Muscle layer of colon (tissue), 2 donors: ENCODE measurements around the gene RIOX2.

Experiments
- H3K27ac ChIP-seq: one replicate; pipeline ENCODE4 v1.7.0; 2013; ENCODE audit warnings: low read depth, mild to moderate bottlenecking, low read length, moderate library complexity
- H3K27me3 ChIP-seq, 2 donors: one replicate each; pipeline ENCODE4 v1.7.0; 2013; ENCODE audit warnings: low read length in 2 of 2, mild to moderate bottlenecking in 2 of 2; ENCODE audit not compliant: insufficient read depth in 2 of 2, control insufficient read depth in 1 of 2
- H3K36me3 ChIP-seq: one replicate; pipeline ENCODE4 v1.7.0; 2013; ENCODE audit warnings: mild to moderate bottlenecking, low read length; ENCODE audit not compliant: insufficient read depth
- H3K4me1 ChIP-seq: one replicate; pipeline ENCODE4 v1.7.0; 2013; ENCODE audit warnings: mild to moderate bottlenecking, low read length; ENCODE audit not compliant: insufficient read depth
- H3K4me3 ChIP-seq, 2 donors: one replicate each; pipeline ENCODE4 v1.7.0; 2013; ENCODE audit warnings: low read length in 2 of 2, low read depth in 1 of 2, mild to moderate bottlenecking in 1 of 2, moderate library complexity in 1 of 2
- H3K9ac ChIP-seq: one replicate; pipeline ENCODE4 v1.7.0; 2013; ENCODE audit warnings: low read length
- H3K9me3 ChIP-seq: one replicate; pipeline ENCODE4 v1.7.0; 2013; ENCODE audit warnings: mild to moderate bottlenecking, low read length
- donor health status: abdominal sarcoma.
- donor health status: Adenocarcinoma of cecum.

Gene RIOX2

DNA sequence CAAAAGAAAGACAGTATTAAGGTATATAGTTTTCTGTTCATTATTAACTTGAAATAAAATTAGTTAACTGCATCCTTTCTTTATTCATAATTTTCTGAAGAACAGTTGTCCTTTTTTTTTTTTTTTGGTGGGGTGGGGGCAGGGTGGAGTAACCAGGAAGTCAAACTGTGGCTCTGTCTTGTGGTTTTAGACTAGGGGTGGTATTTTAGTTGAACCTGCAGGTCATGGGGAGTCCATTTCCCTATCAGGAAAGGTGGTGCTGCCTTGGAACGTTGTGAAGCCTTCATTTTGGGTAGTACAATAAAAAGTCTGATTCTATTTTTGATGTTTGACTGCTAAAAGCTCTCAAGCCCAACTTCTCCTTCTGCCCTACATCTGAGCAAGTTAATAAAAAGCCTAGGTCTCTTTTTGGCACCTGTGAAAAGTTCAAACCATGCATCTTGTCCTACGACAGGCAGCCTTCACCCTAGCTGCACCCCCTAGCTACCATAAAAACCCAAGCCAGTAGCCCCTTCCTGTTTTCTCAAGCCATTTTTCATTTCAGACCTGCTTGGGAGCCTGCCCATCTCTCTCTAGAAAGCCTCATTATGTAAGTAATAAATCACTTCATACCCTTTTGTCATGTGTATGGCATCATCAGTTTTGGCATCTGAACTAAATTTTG is 31.2 kb upstream of the RIOX2 start:
- no peak overlapping the region for H3K27ac ChIP-seq
- no peaks in the 10 kb centered on the region for H3K9me3 ChIP-seq
- H3K36me3 ChIP-seq, result no peaks in the 10 kb centered on the region

DNA sequence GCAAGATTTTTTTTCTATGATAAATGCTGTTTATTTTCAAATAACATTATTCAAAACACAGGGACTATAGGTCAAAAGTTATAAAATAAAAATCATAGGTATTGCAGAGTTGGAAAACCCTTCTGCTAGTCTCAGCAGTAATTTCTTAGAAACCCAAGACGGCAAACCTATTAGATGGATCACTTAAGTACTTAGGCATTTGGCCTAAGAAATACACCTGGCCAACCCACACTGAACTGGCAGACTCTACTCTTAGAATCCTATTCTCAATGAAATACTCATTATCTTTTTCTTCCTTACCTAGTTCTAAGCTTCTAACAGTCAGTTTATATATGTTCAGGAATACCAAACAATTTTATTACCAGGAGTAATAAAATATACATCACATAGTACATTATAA is 30.5 kb upstream of the RIOX2 start:
- H3K4me1 ChIP-seq, result no peaks in the 10 kb centered on the region
- H3K36me3 ChIP-seq, result no peaks in the 10 kb centered on the region
- H3K27me3 ChIP-seq, result no peaks in the 10 kb centered on the region
- H3K9ac ChIP-seq, result no peak overlapping the region
- H3K9me3 ChIP-seq, result no peaks in the 10 kb centered on the region
- H3K4me3 ChIP-seq, result no peak overlapping the region
- no peak overlapping the region for H3K27ac ChIP-seq

More for the DNA sequence above, 31.2 kb upstream of the RIOX2 start:
- Histone ChIP-seq H3K4me3 (no peak overlapping the region), H3K9ac (no peak overlapping the region), H3K4me1 (no peaks in the 10 kb centered on the region), H3K27me3 (no peaks in the 10 kb centered on the region)

DNA sequence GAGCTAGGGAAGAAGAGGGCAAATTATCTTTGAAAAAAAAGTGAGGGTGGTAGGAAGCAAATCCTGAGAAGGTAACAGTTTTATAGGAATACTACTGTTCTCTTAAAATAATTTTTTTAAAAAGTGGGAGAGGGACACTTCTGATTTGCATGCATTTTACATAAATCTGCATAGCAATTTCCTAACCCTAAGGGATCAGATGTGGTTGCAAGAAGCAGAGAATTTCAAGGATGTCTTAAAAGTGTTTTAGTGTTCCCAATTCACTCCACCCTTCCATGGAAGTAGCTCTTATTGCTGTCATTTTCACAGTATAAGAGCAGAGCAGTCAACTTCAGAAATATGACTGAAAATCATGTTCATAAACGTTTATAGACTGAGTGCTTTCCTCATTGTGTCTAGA is 27.8 kb upstream of the RIOX2 start:
- no peaks in the 10 kb centered on the region for H3K4me1 ChIP-seq
- H3K4me3 ChIP-seq, result no peak overlapping the region
- no peak overlapping the region for H3K27ac ChIP-seq
- H3K27me3 ChIP-seq, result no peaks in the 10 kb centered on the region
- H3K36me3 ChIP-seq, result no peaks in the 10 kb centered on the region
- no peaks in the 10 kb centered on the region for H3K9me3 ChIP-seq
- H3K9ac ChIP-seq, result no peak overlapping the region

GRCh38 chr3:97999103-97999502 is 26.9 kb upstream of the RIOX2 start:
- H3K27me3 ChIP-seq, result no peaks in the 10 kb centered on the region

DNA sequence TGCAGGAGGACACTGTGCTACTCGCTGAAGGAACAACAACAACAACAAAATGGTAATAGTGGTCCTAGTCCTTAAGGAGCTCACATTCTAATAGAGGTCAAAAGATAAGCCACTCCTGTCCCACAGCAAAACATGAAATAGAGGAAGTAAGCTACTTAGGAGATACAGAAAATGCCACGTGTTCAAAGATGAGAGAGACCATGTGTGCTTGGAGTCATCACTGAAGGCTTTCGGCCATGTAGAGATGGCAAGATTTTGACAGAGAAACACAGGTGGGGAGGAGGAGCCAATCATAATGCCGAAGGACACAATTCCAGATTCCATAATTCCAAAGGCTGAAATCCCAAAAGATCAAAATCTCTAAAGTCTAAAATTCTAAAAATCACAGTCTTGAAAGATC is 24.8 kb upstream of the RIOX2 start:
- Histone ChIP-seq H3K27ac (no peak overlapping the region), H3K36me3 (no peaks in the 10 kb centered on the region), H3K4me3 (no peak overlapping the region), H3K9ac (no peak overlapping the region), H3K4me1 (no peaks in the 10 kb centered on the region), H3K27me3 (no peaks in the 10 kb centered on the region), H3K9me3 (no peaks in the 10 kb centered on the region)

More at GRCh38 chr3:97999103-97999502, 26.9 kb upstream of the RIOX2 start:
- Histone ChIP-seq H3K27ac (no peak overlapping the region), H3K9me3 (no peaks in the 10 kb centered on the region), H3K4me3 (no peak overlapping the region), H3K9ac (no peak overlapping the region), H3K36me3 (no peaks in the 10 kb centered on the region), H3K4me1 (no peaks in the 10 kb centered on the region)

- Histone ChIP-seq H3K36me3 (no peaks in the 10 kb centered on the region), H3K27ac (no peak overlapping the region), H3K9me3 (no peaks in the 10 kb centered on the region), H3K27me3 (no peaks in the 10 kb centered on the region), H3K4me1 (no peaks in the 10 kb centered on the region), H3K9ac (no peak overlapping the region), H3K4me3 (no peak overlapping the region)
These were observed 22.2 kb upstream of the RIOX2 start for GRCh38 chr3:97994328-97994945.

- H3K27ac ChIP-seq, result no peak overlapping the region
- H3K4me1 ChIP-seq, result no peaks in the 10 kb centered on the region
- H3K9ac ChIP-seq, result no peak overlapping the region
- H3K27me3 ChIP-seq, result no peaks in the 10 kb centered on the region
- H3K4me3 ChIP-seq, result no peak overlapping the region
- no peaks in the 10 kb centered on the region for H3K9me3 ChIP-seq
- H3K36me3 ChIP-seq, result no peaks in the 10 kb centered on the region
These were observed 21.3 kb upstream of the RIOX2 start for GRCh38 chr3:97993526-97993925.

GRCh38 chr3:97992547-97993173 is 20.4 kb upstream of the RIOX2 start:
- no peaks in the 10 kb centered on the region for H3K4me1 ChIP-seq
- H3K27ac ChIP-seq, result no peak overlapping the region
- no peaks in the 10 kb centered on the region for H3K36me3 ChIP-seq
- H3K27me3 ChIP-seq, result no peaks in the 10 kb centered on the region
- no peaks in the 10 kb centered on the region for H3K9me3 ChIP-seq
- H3K9ac ChIP-seq, result no peak overlapping the region
- H3K4me3 ChIP-seq, result no peak overlapping the region

DNA sequence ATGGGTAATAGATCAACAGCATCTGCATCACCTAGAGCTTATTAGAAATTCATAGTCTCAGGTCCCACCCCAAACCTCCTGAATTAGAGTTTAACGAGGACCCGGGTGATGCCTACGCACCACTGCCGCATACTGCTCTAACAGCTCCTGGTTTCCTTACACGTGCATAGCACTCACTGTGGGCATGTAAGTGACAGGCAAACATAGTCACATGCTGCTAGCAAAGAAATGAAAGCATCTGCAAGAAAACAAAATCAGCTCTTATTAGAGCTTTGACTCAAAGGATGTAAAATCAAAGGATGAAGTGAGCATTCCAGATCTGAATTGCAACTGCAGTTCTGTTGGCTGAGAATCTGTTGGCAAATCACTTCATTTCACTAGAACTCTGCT is 19.1 kb upstream of the RIOX2 start:
- no peak overlapping the region for H3K9ac ChIP-seq
- no peak overlapping the region for H3K4me3 ChIP-seq
- H3K27ac ChIP-seq, result no peak overlapping the region
- no peaks in the 10 kb centered on the region for H3K9me3 ChIP-seq
- H3K27me3 ChIP-seq, result no peaks in the 10 kb centered on the region
- no peaks in the 10 kb centered on the region for H3K4me1 ChIP-seq
- no peaks in the 10 kb centered on the region for H3K36me3 ChIP-seq

- H3K4me1 ChIP-seq, result no peaks in the 10 kb centered on the region
- H3K9me3 ChIP-seq, result no peaks in the 10 kb centered on the region
- no peak overlapping the region for H3K27ac ChIP-seq
- no peaks in the 10 kb centered on the region for H3K27me3 ChIP-seq
- no peak overlapping the region for H3K4me3 ChIP-seq
- H3K9ac ChIP-seq, result no peak overlapping the region
- no peaks in the 10 kb centered on the region for H3K36me3 ChIP-seq
These were observed 18.5 kb upstream of the RIOX2 start for GRCh38 chr3:97990624-97991292.

GRCh38 chr3:97988784-97989568 is 16.7 kb upstream of the RIOX2 start:
- Histone ChIP-seq H3K9me3 (no peaks in the 10 kb centered on the region), H3K4me3 (no peak overlapping the region), H3K9ac (no peak overlapping the region), H3K4me1 (peaks cover 4% of the 10 kb centered on the region), H3K27me3 (no peaks in the 10 kb centered on the region), H3K27ac (no peak overlapping the region), H3K36me3 (no peaks in the 10 kb centered on the region)
